CD4-positive, alpha-beta T cell treated with Interferon gamma for 1 hour (primary cell): ENCODE results near the gene YARS1.

Experiments
- DNase-seq: peaks from one replicate; pipeline ENCODE4 v3.0.0-alpha.2; 2020

The YARS1 gene

DNA sequence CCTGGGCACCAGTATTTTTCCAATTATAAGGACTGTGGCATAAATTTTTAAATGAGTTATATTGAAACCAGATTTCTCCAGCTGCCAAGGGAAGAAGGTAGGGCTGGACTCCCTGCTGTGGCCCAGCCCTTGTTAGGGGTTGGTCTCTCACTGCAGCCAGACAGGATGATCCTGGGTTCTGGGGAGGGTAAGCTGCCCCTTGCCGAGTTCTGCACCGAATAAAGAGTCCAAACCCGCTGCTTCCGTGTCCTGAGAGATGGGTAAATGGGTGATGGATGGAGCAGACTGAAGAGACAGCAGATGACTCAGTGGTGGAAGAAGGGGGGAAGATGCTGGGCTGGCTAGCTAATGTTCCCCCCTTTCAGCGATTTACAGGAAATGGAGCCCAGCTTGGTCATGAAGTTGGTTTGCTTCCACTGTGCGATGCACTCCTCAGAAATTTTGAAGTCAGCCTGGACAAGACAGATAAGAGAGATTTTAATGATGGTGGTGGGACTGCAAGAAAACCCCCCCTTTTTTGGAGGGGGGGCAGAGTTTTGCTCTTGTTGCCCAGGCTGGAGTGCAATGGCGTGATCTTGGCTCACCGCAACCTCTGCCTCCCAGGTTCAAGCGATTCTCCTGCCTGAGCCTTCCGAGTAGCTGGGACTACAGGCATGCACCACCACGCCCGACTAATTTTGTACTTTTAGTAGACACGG lies 41.4 kb downstream of the YARS1 start:
- DNase-seq = no peak

DNA sequence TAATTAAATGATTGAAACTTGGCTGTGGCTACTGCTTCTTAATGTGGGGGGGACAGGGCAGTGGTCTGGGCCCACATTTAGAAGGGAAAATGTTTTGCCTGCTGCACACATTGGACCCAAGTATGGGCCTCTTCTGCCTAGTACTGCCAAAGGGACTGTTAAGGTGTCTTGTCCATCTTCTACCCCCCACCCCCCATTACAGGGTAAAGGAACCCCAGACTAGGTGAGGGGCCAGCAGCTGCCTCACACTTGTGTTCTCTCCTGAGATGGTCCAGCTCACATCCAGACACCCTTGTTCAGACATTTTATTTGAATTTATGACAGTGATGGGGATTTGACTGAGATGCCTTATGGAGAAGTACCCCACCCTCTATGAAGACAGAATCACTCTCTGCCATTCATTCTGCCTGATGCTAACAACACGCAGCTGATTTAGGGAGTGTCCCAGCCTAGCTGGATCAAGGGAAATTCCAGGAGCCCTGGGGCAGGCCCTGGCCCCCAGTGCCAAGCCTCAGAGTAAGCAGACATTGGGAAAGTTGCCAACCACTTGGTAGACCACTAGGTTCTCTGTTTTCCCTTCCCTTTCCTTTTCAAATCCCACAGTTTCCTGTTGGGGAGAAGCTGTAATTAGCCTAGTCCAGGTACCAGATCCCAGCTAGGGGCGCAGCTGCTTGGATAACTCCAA lies 42.1 kb downstream of the YARS1 start:
- DNase-seq = no peak

DNA sequence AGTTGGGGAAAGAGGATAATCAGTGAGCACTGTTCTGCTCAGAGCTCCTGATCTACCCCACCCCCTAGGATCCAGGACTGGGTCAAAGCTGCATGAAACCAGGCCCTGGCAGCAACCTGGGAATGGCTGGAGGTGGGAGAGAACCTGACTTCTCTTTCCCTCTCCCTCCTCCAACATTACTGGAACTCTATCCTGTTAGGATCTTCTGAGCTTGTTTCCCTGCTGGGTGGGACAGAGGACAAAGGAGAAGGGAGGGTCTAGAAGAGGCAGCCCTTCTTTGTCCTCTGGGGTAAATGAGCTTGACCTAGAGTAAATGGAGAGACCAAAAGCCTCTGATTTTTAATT lies 42.7 kb downstream of the YARS1 start:
- no peak for DNase-seq

DNA sequence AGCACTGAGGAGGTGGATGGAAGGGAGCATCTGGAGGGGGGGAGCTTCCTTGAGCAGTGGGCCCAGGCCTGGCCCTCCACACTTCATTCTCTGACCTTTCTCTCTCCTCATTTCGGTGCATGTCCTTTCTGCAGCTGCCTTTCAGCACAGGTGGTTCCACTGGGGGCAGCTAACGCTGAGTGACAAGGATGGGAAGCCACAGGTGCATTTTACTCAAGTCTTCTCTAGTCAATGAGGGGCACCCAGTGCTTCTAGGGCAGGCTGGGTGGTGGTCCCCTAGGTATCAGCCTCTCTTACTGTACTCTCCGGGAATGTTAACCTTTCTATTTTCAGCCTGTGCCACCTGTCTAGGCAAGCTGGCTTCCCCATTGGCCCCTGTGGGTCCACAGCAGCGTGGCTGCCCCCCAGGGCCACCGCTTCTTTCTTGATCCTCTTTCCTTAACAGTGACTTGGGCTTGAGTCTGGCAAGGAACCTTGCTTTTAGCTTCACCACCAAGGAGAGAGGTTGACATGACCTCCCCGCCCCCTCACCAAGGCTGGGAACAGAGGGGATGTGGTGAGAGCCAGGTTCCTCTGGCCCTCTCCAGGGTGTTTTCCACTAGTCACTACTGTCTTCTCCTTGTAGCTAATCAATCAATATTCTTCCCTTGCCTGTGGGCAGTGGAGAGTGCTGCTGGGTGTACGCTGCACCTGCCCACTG lies 43.2 kb downstream of the YARS1 start:
- DNase-seq = no peak

DNA sequence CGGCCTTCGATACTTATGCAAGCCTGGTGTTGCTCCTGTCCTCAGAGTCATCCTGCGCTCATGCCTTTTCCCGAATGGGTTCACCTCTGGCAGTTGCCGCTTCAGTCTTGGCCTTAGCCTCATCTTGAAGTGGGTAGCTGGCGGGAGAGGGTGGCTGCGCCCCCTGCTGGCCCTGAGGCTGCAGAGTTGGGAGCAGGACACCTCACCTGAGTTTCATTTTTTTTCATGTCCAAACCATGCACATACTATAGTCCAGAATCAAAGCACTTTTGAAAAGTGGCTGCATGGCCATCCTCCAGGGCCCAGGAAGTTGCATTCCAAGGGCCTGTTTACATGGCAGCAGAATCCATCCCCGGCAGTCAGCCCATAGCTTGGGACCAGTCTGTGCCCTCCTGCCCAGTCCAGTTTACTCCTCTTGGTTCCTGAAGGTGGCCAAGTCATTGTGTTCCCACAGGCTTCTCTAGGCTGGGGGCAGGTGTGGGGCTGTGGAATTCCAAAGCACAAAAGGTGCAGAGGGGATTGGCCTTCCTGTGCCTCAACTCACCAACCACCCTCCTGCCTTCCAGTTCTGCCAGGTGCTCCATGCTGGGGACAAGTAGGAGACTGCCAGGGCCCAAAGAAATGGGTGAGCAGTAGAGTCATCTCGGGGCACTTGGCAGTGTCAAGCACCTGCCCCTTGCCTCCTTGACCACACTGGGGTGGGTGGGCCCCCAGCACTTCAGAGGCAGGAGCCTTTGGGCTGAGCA lies 44.0 kb downstream of the YARS1 start:
- DNase-seq = peak; percentile 65

DNA sequence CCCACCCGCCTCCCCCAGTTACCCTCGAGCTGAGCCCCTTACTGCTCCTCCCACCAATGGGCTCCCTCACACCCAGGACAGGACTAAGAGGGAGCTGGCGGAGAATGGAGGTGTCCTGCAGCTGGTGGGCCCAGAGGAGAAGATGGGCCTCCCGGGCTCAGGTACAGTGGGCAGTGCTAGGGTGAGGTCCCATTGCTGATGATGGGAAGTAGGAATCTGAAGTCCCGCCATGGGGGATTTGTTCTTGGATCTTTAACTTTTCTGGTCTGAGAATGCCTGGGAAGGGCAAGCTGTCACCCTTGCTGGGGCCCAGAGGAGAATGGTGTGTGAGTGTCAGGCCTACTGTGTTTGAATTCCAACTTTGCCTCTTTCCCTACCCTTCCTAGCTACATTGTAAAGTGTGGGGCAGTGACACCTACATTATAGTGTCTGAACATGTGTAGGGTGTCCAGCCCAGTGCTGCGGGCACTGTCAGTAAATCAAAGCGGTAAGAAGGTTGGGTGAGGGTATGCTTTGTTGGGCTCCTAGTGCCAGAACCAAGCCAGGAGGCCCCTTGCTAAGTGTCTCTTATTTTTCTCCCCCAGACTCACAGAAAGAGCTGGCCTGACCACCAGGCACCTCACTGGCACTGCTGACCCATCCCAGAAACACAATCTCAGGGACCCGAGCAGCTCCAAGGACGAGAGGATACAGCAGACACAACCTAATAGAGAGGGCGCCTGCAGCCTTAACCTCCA lies 44.7 kb downstream of the YARS1 start:
- DNase-seq = no peak

DNA sequence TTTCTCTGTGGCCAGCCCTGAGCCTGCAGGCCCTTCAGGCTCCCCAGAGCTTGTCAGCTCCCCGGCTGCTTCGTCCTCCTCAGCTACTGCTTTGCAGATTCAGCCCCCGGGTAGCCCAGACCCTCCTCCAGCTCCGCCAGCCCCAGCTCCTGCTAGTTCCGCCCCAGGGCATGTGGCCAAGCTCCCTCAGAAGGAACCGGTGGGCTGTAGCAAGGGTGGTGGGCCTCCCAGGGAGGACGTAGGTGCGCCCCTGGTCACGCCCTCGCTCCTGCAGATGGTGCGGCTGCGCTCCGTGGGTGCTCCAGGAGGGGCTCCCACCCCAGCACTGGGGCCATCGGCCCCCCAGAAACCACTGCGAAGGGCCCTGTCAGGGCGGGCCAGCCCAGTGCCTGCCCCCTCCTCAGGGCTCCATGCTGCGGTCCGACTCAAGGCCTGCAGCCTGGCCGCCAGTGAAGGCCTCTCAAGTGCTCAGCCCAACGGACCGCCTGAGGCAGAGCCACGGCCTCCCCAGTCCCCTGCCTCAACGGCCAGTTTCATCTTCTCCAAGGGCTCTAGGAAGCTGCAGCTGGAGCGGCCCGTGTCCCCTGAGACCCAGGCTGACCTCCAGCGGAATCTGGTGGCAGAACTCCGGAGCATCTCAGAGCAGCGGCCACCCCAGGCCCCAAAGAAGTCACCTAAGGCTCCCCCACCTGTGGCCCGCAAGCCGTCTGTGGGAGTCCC lies 45.4 kb downstream of the YARS1 start:
- no peak for DNase-seq

DNA sequence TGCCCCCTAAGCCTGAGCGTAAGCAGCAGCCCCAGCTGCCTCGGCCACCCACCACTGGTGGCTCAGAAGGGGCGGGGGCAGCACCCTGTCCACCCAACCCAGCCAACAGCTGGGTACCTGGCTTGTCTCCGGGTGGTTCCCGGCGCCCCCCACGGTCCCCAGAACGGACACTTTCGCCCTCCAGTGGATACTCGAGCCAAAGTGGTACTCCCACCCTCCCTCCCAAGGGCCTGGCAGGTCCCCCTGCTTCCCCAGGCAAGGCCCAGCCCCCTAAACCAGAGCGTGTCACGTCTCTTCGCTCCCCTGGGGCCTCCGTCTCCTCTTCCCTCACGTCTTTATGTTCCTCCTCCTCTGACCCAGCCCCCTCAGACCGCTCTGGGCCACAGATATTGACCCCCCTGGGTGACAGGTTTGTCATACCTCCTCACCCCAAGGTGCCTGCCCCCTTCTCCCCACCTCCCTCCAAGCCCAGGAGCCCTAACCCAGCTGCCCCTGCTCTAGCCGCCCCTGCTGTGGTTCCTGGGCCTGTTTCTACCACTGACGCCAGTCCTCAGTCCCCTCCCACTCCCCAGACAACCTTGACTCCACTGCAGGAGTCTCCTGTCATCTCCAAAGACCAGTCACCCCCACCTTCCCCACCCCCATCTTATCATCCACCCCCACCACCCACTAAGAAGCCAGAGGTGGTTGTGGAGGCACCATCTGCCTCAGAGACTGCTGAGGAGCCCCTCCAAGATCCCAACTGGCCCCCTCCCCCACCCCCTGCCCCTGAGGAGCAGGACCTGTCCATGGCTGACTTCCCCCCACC lies 46.2 kb downstream of the YARS1 start:
- no peak for DNase-seq

DNA sequence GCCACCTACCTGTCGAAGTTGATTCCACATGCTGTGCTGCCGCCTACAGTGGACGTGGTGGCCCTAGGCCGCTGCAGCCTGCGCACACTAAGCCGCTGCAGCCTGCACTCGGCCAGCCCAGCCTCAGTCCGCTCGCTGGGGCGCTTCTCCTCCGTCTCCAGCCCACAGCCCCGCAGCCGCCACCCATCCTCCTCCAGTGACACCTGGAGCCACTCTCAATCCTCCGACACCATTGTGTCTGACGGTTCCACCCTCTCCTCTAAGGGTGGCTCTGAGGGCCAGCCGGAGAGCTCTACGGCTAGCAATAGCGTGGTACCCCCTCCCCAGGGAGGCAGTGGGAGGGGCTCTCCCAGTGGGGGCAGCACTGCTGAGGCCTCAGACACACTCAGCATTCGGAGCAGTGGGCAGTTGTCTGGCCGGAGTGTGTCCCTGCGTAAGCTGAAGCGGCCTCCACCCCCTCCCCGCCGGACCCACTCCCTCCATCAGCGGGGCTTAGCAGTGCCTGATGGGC lies 46.9 kb downstream of the YARS1 start:
- DNase-seq = no peak

DNA sequence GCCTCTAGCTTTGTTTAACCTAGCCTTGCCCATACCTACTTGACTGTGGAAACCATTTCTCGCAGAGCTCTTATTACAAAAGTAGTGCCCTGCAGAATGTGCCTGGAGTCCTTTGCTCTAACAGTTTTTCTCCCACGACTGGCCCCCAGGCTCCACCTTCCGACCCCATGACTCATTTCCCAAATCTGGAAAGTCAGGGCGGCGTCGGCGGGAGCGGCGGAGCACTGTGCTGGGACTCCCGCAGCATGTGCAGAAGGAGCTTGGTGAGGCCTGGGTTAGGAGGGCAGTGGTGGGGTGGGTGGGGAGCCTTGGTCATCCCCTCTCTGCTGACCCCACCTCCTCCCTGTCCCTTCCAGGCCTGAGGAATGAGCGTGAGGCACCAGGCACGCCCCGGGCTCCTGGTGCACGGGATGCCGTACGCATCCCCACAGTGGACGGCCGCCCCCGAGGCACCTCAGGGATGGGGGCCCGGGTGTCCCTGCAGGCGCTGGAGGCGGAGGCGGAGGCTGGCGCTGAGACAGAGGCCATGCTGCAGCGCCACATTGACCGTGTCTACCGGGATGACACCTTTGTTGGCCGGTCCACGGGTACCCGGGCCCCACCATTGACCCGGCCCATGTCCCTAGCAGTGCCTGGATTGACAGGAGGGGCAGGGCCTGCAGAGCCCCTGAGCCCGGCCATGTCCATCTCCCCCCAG lies 47.5 kb downstream of the YARS1 start:
- DNase-seq = no peak

DNA sequence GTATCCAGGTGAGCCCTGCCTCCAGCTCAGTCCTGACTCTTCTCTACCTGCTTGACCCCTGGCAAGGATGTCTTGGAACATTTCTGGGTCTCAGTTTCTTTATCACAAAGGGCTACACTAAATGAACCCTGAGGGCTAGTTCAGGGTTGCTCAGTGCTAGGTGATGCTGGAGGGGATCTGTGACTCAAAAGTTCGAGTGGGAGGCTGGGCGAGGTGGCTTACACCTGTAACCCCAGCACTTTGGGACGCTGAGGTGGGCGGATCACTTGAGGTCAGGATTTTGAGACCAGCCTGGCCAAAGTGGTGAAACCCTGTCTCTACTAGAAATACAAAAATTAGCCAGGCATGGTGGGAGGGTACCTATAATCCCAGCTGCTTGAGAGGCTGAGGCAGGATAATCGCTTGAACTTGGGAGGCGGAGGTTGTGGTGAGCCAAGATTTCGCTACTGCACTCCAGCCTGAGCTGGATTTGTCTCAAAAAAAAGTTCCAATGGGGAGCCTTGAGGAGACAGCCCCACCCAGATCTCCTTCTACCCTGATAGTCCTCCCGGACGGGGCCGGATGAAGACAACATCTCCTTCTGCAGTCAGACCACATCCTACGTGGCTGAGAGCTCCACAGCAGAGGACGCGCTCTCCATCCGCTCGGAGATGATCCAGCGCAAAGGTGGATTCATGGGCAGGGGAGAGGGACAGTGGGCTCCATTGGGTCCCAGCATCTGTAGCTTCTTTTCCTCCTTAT lies 48.9 kb downstream of the YARS1 start:
- no peak for DNase-seq

DNA sequence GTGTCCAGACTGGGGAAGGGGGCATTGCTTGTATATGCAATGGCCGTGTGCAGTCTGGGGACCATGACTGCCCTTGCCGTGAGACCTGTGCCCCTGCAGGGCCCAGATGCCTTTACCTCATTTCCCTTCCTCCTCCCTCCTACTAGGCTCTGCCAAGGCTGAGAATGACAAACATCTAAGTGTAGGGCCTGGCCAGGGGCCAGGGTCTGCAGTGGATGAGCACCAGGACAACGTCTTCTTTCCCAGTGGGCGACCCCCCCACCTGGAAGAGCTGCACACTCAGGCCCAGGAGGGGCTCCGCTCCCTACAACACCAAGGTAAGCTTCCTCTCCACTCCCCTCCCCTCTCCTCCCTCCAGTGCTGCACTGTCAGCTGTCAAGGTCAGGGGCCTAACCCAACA lies 49.5 kb downstream of the YARS1 start:
- DNase-seq = no peak

DNA sequence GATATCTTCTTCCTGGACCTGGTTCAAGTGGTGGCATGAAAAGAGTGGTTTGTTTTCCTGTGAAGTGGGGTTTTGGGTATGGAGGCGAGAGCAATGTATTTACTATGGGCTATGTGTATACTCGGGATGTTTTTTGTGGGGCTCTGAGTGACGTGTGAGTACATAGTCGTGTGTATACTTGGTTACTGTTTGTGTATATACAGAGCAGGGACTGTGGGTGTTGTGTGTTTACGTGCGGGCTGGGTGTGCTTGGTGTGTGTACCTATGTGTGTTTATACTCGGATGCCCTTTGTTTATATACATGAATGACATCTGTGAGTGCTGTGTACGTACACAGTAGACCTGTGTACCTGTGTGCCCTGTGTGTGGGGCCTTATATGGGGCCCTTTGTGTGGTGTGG lies 50.0 kb downstream of the YARS1 start:
- no peak for DNase-seq

DNA sequence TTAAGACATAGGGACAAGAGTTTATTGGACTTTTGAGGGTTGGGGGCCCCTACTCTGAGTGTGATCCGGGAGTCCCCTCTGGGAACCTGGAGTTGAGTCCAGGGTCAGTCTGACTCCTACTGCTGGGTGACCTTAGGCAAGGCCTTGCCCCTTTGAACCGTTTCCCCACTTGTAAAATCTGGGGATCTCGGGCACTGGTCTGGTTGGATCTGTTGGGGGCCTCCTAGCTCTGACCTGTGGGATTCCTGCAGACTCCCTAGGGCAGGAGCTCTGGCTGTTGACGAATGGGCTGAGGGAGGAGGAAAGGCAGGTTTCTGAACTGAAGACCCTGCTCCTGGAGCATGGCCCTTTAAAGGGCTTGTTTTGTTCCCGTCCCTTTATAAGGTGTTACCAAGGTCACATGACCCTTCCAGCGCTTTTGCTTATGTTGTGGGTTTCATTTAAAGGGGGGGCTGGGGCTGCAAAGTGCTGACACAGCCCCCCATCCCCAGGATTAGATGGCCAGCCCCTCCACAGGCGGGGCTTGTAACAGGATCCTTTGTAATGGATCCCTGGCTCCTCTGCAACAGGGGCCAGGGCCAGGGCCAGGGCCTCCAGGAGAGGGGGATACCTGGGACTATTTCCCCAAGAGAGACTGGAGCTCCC lies 50.7 kb downstream of the YARS1 start:
- no peak for DNase-seq

DNA sequence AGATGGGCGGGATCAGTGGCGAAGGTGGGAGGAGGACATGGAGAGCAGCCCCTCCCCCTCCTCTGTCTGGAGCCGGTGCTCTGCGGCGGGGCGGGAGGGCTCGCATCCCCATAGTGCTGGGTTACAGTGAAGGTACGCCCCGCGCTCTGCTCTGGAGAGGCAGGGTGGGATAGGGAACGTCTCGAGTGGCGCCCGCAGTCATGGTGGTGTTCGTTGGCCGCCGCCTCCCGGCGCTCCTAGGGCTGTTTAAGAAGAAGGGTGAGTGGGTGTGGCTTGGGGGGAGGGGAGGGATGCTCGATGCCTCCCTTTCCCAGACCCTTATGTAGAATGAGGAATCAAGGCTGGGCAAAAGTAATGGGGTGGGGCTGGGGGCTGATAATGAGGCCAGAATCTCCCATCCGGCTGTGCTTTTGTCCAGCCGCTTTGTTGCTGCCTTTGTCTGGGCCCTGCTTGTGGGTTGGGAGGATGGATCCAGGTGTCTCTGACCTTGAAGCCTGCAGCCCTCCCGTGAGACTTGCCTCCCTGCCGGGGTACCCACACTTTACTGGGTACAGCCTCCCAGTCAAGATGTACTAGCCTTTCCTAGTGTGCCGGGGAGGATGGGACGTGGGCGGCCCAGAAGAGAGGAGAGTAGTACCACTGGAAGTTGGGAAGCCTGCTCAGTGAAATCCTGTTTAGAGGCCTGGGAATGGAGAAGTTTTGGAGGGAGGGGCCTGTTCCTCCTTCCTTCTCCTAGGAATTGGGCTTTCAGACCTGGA lies 51.4 kb downstream of the YARS1 start:
- no peak for DNase-seq

DNA sequence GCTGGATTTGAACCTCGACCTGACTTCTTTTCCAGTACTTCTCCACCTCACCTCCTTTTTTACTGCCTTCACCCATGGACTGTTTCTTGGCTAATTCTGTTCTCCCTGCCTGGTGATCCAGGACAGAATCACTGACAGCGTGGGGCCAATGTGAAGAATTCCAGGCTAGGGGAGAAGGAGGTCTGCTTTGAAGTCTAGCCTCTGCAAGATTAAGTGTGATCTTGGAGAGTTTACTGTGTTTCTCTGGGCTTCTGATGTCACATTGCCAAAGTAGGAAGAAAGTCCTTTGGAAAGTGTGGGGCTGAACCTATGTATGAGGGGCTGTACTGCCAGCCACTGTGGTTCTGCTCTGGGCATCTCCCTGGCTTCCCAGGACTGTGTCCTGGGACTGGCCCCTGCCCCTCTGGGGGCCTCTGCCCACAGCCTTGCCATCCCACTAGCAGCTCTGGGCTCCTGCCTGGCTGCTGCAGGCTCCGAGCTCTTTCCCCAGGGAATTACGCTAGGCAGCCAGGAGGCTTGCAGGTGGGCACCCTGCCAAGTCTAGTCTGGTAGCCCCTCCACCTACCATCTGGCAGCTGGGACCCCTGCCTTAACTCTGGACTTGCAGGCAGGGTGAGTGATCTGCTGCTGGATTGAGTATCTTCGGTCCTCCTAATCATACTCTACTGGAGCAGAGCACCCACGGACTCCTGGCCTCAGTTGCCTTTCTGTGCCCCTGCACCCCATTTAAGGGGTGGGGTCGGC lies 52.2 kb downstream of the YARS1 start:
- DNase-seq = no peak

DNA sequence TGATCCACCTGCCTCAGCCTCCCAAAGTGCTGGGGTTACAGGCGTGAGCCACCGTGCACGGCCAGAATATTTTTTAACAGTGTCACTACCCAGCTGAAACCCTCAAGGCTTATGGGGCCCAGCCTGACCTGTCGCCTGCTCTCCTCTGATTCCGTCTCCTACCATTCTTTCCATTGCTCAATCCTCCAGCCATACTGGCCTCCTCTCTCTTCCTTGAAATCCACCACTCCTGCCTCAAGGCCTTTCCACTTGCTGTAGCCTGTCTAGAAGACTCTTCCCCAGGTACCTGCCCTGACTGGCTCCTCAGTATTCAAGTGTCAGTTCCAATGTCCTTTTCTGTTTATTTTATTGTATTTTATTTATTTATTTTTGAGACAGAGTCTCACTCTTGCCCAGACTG lies 53.9 kb downstream of the YARS1 start:
- DNase-seq = no peak

DNA sequence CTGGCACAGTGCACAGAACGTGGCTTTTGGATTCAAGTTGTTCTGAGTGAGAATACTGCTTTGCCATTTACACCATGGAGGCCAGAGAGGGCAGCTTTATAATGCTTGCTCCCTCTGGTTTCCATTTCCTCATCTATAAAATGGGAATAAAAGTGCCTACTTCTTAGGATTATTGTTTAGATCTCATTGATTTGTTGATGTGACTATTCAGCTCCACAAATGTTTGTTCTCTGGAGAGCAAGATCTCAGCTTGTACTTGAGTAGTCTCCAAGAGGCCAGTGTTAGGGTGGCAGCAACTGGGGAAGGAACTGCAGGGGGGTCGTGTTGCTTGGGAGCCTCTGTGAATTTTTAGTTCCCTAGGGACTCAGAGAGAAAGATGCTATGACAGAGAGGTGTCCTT lies 55.2 kb downstream of the YARS1 start:
- no peak for DNase-seq
